IPS DF 4.7 (cell line): Measurements from ENCODE around the gene TACC2.

ENCODE experiments used
- DNase-seq: peaks from one replicate; pipeline ENCODE4 v3.0.0-alpha.2; 2013; ENCODE audit warnings: low spot score; ENCODE audit errors: extremely low read depth

TACC2 gene

GRCh38 chr10:122029499-122030199 lies 40.7 kb downstream of the TACC2 start:
- DNase-seq, result no peak

DNA sequence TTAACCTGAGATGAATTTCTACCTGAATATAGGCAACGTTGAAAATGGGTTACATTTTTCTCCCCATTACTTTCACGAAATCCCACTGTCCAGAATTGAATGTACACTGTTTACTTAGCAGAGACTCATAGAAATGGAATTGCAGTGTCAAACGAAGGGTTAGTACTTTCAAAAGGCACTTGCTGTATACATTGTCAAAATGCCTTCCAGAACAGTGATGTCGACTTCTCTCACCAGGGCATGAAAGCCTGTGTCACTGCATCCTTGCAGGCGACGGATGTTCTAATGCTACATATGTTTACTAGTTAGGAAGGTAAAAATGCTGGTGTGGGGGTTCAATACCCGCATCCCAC lies 41.2 kb downstream of the TACC2 start:
- no peak for DNase-seq

DNA sequence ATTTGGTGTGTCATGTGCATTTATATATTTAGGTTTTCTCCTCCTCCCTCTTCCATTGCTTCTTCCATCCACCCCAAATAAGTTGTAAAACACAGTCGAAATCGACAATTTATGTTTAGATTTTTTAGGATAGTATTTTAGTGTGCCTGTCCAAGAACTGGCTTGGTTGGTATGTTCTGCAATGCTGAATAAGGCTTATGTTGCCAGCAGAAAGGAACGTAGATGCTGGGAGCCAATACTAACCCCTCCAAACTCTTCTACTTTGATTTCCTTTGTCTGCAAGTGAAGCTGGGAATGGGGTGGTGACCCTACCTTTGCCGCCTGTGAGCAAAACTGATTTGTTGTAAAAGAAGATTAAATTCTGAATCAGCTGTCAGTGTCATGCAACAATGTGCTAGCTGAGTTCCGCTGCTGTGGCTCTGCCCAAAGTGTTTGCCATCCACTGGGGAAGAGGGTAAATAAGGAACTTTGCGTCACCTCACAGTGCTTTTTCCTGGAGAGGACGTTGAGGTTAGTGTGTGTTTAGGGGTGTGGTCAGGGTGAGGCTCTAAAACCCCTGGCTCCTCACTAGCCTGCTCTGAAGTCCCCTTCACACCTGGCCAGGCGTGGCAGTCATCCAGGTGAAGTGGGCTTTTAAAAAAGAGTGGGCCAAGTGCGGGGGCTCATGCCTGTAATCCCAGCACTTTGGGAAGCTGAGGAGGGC lies 44.4 kb downstream of the TACC2 start:
- DNase-seq, result no peak

DNA sequence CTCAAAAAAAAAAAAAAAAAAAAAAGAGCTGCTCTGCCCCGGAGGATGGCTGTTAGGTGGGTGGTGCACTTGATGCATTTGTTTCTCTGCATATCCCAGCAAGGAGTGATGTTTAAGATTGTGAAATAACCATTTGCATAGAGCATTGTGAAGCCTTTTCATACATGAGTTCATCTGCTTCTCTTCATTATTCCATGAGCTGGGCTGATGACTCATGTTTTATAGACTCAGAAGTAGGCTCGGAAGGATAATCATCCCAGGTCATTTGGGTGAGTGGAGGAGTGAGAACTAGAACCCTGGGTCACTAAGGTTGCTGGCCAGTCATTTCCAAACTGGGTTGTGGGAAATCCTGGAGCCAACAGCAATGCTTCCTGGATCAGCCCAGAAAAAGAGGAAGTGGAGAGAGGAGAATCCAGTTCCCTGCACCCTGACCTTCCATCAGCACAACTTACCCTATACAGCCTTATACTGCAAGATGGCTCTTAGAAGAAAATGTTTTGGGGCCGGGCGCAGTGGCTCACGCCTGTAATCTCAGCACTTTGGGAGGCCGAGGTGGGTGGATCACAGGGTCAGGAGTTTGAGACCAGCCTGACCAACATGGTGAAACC lies 45.3 kb downstream of the TACC2 start:
- no peak for DNase-seq

- no peak for DNase-seq
Observed at GRCh38 chr10:122040786-122041185, 51.8 kb downstream of the TACC2 start.

DNA sequence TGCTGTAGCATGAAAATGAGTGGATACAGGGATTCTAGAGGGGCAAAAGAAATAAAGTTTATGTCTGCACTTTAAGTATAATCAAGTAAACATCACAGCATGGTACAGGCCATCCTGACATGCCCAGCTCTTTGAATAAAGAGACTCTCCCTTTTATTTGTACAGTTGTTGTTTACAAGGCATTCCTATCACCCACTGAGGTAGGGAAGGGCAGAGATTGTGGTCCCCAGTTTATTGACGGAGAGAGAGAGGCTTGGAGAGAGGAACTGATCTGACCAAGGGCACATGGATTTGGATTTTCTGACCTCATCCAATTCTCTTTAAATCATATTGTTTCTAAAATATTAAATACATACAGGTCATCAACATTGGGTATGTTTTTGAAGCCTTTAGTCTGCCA lies 53.9 kb downstream of the TACC2 start:
- DNase-seq, result no peak

DNA sequence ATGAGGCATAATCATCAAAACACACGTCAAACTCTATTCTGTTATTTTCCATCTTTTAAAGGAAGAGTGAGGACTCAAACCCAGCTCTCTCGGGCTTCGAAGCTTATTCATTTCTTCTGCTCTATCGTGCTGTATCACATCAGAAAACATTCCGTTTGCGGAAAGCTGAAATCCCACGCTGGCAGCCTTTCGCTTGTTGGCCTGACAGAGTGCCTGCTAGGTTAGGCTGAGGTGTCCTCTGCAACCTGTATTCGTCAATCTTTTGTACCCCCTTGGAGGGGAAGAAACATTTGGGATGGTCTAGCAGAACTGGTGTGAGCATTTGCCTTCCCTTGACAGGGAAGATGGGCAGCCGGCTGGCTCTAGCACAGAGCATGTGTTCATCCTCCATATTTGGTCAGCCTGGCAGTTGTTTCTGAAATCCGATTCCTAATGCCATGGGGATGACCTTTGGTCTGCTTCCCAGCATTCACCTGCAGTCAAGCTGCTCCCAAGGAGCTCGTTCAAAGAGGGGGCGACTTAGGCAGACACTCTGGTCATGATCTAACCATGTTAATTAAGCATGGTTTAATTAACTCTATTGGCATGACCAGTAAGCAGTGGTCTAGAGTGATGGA lies 55.2 kb downstream of the TACC2 start:
- no peak for DNase-seq

- DNase-seq, result no peak
Observed at GRCh38 chr10:122044713-122045112, 55.8 kb downstream of the TACC2 start.

GRCh38 chr10:122045212-122045611 lies 56.2 kb downstream of the TACC2 start:
- DNase-seq, result no peak

GRCh38 chr10:122047560-122047959 lies 58.6 kb downstream of the TACC2 start:
- DNase-seq, result no peak

DNA sequence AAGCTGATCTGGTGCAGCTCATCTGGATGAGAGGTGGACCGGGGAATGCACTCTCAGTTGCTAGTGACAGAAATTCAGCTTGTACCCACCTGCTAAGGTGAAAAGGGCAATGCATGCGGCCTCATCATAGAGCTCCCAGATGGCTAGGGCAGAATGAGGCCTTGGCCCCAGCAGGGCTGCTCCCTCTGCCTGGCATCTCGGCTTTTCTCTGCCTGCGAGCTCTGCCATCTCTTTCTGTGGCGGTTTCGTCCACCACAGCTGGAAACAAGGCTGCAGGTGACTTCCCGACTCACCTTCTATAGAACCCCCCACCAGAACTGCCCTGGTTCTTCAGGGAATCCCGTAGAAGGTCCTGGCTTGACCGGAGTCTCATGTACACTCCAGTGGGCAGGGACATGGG lies 60.1 kb downstream of the TACC2 start:
- no peak for DNase-seq

DNA sequence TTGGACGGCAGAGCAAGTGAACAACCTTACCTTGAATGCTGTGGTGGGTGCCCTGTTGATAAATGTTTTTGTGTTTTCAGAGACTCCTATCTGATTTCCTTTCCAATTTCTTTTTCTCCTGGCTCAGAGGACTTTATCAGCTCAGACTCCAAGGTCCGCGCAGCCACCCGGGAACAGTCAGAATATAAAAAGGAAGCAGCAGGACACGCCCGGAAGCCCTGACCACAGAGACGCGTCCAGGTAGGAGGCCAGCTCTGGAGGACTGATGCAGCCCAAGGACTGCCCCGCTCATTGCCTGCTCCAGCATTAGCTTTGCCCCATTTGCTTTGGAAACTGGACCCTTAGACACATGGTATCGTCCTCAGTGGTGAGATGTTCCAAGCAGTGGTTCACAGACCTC lies 61.3 kb downstream of the TACC2 start:
- DNase-seq, result no peak

DNA sequence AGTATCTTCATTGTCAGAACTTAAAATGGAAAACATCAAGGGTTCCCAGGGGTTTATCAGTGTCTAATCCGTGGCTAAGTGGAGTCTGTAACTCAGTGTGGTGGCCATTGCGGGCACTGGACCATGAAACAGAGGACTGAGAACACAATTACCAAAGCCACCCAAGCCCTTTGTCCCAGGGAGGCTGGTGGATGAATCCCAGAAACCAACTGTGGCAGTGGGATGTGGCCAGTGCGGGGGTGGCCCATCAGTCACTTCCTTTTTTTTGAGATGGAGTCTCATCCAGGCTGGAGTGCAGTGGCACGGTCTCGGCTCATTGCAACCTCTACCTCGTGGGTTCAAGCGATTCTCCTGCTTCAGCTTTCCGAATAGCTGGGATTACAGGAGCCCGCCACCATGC lies 61.8 kb downstream of the TACC2 start:
- DNase-seq, result no peak

GRCh38 chr10:122051609-122052385 lies 62.8 kb downstream of the TACC2 start:
- DNase-seq, result no peak

- no peak for DNase-seq
Observed at GRCh38 chr10:122052701-122053100, 63.7 kb downstream of the TACC2 start.

DNA sequence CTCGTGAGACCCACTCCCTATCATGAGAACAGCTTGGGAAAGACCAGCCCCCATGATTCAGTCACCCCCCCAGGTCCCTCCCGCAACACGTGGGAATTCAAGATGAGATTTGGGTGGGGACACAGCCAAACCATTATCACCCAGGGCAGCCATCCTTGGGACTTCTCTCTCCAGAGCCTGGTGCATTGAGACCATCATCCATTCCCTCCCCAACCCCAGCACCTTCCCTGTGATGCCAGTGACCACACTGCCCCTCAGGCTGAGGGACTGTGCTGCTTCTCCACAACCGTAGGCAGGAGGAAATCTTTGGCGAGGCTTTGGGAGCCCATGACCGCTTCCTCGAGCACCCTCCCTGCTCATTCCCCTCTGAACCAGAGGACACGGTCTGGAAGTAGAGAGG lies 64.4 kb downstream of the TACC2 start:
- DNase-seq, result no peak

- DNase-seq, result no peak
Observed at GRCh38 chr10:122054048-122055025, 65.4 kb downstream of the TACC2 start.

GRCh38 chr10:122055252-122055651 lies 66.3 kb downstream of the TACC2 start:
- DNase-seq, result no peak

DNA sequence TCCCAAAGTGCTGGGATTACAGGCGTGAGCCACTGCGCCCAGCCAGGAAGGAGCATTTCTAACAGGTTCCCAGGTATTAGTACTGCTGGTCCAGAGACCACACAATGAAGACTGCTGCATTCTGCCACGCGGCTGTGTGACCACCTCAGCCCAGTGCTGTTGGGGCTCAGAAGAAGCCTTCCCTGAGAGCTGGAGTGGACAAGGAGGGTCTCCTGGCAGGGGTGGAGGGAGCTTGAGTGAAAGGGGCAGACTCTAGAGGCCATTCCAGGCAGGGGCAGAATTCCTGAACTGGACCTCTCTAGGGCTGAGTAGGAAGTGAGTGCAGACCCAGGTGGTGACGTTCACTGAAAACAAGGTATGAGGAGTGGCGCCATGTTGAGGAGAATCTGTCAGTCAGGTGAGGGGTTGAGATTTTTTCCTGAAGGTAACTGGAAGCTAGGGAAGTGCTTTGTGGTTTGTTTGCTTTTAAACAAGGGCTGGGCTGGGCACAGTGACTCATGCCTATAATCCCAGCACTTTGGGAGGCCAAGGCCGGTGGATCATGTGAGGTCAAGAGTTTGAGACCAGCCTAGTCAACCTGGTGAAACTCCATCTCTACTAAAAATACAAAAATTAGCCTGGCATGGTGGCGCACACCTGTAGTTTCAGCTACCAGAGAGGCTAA lies 67.6 kb downstream of the TACC2 start:
- no peak for DNase-seq

DNA sequence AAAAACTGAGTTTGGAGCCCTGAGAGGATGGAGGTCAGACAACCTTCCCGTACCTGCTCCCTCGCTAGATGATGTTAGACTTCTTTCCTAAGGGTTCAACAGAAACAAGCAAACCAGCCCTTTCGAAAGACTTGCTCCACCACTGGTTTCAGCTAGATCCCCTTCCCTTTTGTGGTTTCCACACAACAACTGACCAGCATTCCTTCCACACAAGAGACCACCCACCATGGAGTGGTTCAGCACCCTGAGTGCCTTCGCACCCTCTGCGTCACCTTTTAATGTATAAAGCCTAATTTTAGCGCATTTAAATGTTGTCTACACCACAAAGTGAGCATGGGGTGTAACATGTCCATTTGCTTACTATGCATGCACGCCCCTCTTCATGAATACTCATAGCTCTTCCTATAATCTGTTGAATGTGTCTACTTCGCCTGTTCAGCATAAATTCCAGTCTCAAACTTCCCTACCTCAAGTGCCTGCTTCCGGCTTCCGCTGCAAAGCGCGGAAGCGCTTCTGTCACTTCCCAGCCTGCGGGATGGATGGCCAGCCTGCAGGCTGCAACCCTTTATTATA lies 69.0 kb downstream of the TACC2 start:
- DNase-seq, result no peak
